GM10266 (cell line): ENCODE measurements around the gene XRRA1.

Source experiments
- DNase-seq: peaks from one replicate; pipeline ENCODE4 v3.0.0; 2012; ENCODE audit errors: extremely low spot score
- CTCF ChIP-seq: IDR thresholded peaks from 2 replicates; pipeline ENCODE4 v1.5.1; 2012; ENCODE audit warnings: mild to moderate bottlenecking, low read depth; ENCODE audit not compliant: control insufficient read depth, insufficient read depth; ENCODE audit errors: missing control alignments

XRRA1 gene

GRCh38 chr11:74816664-74817063 lies 132.2 kb downstream of the XRRA1 start:
- no peak for TF ChIP-seq CTCF
- DNase-seq: no peak

- DNase-seq: no peak
- no peak for TF ChIP-seq CTCF
Observed at GRCh38 chr11:74815966-74816365, 132.9 kb downstream of the XRRA1 start.

- no peak for DNase-seq
- TF ChIP-seq CTCF: no peak
Observed at GRCh38 chr11:74809801-74810200, 139.1 kb downstream of the XRRA1 start.

- TF ChIP-seq CTCF: no peak
- no peak for DNase-seq
Observed at GRCh38 chr11:74806267-74806666, 142.6 kb downstream of the XRRA1 start.

GRCh38 chr11:74791333-74792100 lies 157.4 kb downstream of the XRRA1 start:
- no peak for DNase-seq
- no peak for TF ChIP-seq CTCF
